LNCAP (cell line): ENCODE data around the gene PNLIP.
A peak's percentile ranks its signal among the peaks of the same experiment; 100 is the strongest.

Experiments
- TF ChIP-seq, protein P1 (sequence below): fragments of 450-650 bp; IDR thresholded peaks from 2 replicates; pipeline ENCODE4 v1.5.1; 2017; ENCODE audit warnings: mild to moderate bottlenecking

Gene PNLIP

GRCh38 chr10:116545756-116546155 is at the start of gene PNLIP:
Gene PNLIP, plus strand, starts transcription at chr10:116545931. Its CDS starts 162 bp downstream, at chr10:116546093.
- TF ChIP-seq, protein P1, sequence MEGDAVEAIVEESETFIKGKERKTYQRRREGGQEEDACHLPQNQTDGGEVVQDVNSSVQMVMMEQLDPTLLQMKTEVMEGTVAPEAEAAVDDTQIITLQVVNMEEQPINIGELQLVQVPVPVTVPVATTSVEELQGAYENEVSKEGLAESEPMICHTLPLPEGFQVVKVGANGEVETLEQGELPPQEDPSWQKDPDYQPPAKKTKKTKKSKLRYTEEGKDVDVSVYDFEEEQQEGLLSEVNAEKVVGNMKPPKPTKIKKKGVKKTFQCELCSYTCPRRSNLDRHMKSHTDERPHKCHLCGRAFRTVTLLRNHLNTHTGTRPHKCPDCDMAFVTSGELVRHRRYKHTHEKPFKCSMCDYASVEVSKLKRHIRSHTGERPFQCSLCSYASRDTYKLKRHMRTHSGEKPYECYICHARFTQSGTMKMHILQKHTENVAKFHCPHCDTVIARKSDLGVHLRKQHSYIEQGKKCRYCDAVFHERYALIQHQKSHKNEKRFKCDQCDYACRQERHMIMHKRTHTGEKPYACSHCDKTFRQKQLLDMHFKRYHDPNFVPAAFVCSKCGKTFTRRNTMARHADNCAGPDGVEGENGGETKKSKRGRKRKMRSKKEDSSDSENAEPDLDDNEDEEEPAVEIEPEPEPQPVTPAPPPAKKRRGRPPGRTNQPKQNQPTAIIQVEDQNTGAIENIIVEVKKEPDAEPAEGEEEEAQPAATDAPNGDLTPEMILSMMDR = no peak

GRCh38 chr10:116504786-116505185 is 40.9 kb upstream of the PNLIP start:
- TF ChIP-seq, protein P1 = no peak

- TF ChIP-seq, protein P1 = no peak
Measured at GRCh38 chr10:116510565-116510964, 35.2 kb upstream of the PNLIP start.

GRCh38 chr10:116511365-116511764 is 34.4 kb upstream of the PNLIP start:
- TF ChIP-seq, protein P1 = no peak; the same call in 1 of the 2 replicates

GRCh38 chr10:116521424-116522290 is 24.1 kb upstream of the PNLIP start:
- TF ChIP-seq, protein P1 = peak; percentile 95

GRCh38 chr10:116522803-116523381 is 22.8 kb upstream of the PNLIP start:
- TF ChIP-seq, protein P1 = no peak

GRCh38 chr10:116524736-116525135 is 21.0 kb upstream of the PNLIP start:
- TF ChIP-seq, protein P1 = no peak
